Neural progenitor cell (in vitro differentiated cells): Measurements from ENCODE around the gene GIMD1. TPM values are rescaled to one million over a fixed set of nuclear protein-coding genes. Genes with fewer than 3 reads are reported as not detected.

Experiments
- DNase-seq: peaks from one replicate; pipeline ENCODE4 v3.0.0-alpha.2; 2016; ENCODE audit warnings: low spot score
- H2AFZ ChIP-seq: fragments of 200-600 bp; sonication (generic); replicated peaks from 2 replicates; pipeline ENCODE4 v1.6.1; 2016; ENCODE audit warnings: antibody characterized with exemption
- H3F3A ChIP-seq: fragments of 200-600 bp; sonication (generic); 2 replicates; pipeline ENCODE4 v1.6.1; 2016; ENCODE audit warnings: antibody characterized with exemption, low read depth
- H3K27ac ChIP-seq: fragments of 200-600 bp; sonication (generic); 2 replicates; pipeline ENCODE4 v1.5.1; 2016; ENCODE audit warnings: mild to moderate bottlenecking
- H3K27me3 ChIP-seq: fragments of 200-600 bp; sonication (generic); 2 replicates; pipeline ENCODE4 v1.6.1; 2016; ENCODE audit warnings: mild to moderate bottlenecking, moderate library complexity
- H3K36me3 ChIP-seq: fragments of 200-600 bp; sonication (generic); 2 replicates; pipeline ENCODE4 v1.5.1; 2016
- H3K4me1 ChIP-seq: fragments of 200-600 bp; sonication (generic); 2 replicates; pipeline ENCODE4 v1.6.1; 2016; ENCODE audit warnings: mixed run types
- H3K4me2 ChIP-seq: fragments of 200-600 bp; sonication (generic); 2 replicates; pipeline ENCODE4 v1.6.1; 2016
- H3K4me3 ChIP-seq: fragments of 200-600 bp; sonication (generic); 2 replicates; pipeline ENCODE4 v1.5.1; 2016
- H3K79me2 ChIP-seq: fragments of 200-600 bp; sonication (generic); 2 replicates; pipeline ENCODE4 v1.6.1; 2016; ENCODE audit warnings: low read depth
- H3K9ac ChIP-seq: fragments of 200-600 bp; sonication (generic); 2 replicates; pipeline ENCODE4 v1.6.1; 2016
- H3K9me3 ChIP-seq: fragments of 200-600 bp; sonication (generic); 2 replicates; pipeline ENCODE4 v1.5.1; 2016; ENCODE audit warnings: low read depth
- H4K20me1 ChIP-seq: fragments of 200-600 bp; sonication (generic); 2 replicates; pipeline ENCODE4 v1.6.1; 2016; ENCODE audit warnings: low read depth
- H3K27ac Mint-ChIP-seq: 3 replicates; pipeline ENCODE4 v1.8.0; 2021; ENCODE audit warnings: mixed read lengths
- H3K27me3 Mint-ChIP-seq: 2 replicates; pipeline ENCODE4 v1.8.0; 2022; ENCODE audit warnings: low read depth, mild to moderate bottlenecking, inconsistent platforms, moderate library complexity, mixed read lengths; ENCODE audit not compliant: insufficient read depth
- H3K36me3 Mint-ChIP-seq: 3 replicates; pipeline ENCODE4 v1.8.0; 2021; ENCODE audit warnings: mixed read lengths
- H3K4me1 Mint-ChIP-seq: 3 replicates; pipeline ENCODE4 v1.8.0; 2021; ENCODE audit warnings: mixed read lengths
- H3K4me3 Mint-ChIP-seq: 3 replicates; pipeline ENCODE4 v1.8.0; 2021; ENCODE audit warnings: mild to moderate bottlenecking, moderate library complexity, mixed read lengths
- H3K9me3 Mint-ChIP-seq: 3 replicates; pipeline ENCODE4 v1.8.0; 2020; ENCODE audit warnings: mixed read lengths
- EZH2 ChIP-seq: fragments of 200-600 bp; sonication (generic); IDR thresholded peaks from 2 replicates; pipeline ENCODE4 v1.6.1; 2017; ENCODE audit warnings: antibody characterized with exemption, mild to moderate bottlenecking, moderate library complexity
- EZH2phosphoT487 ChIP-seq: fragments of 200-600 bp; sonication (generic); IDR thresholded peaks from 2 replicates; pipeline ENCODE4 v1.6.1; 2017; ENCODE audit warnings: antibody characterized with exemption
- total RNA-seq: library from RNA; depleted of rRNA; stranded (reverse); fragments of >200 nt; gene quantifications from 2 replicates; pipeline ENCODE4 v1.2.3, GENCODE V29; 2015; ENCODE audit warnings: low replicate concordance
- TF ChIP-seq, protein P1 (sequence below): fragments of 200-600 bp; sonication (generic); IDR thresholded peaks from 2 replicates; pipeline ENCODE4 v1.5.1; 2017; ENCODE audit warnings: antibody characterized with exemption, mild to moderate bottlenecking

The GIMD1 gene
- total RNA-seq, 1 donor from 2014 or later = not detected

DNA sequence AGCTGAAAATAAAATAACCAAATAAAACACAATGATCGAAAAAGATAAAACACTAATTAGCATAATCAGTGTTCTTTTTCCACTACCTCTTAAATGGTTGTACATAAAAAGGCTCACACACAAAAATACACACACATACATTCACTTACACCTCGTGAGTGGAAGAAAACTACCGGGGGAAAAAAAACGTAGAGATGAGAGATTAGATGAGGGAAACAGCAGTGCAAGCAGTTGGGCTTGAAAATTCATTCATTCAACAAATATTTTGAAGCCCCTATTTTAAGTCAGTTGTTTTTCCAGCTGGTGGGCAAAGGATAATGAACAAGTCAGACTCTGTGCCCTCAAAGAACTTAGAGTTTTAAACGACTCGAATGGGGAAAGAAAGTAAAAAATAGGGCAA is 53.6 kb downstream of the GIMD1 start:
- no peaks in the 10 kb centered on the region for H3K9me3 ChIP-seq
- H3K27ac Mint-ChIP-seq = no peak overlapping the region
- peaks cover 4% of the 10 kb centered on the region for H3K36me3 Mint-ChIP-seq
- H3K4me3 Mint-ChIP-seq = no peak overlapping the region
- H3K36me3 ChIP-seq = no peaks in the 10 kb centered on the region
- no peak for DNase-seq
- H3K27me3 Mint-ChIP-seq = no peaks in the 10 kb centered on the region
- no peak overlapping the region for H2AFZ ChIP-seq
- H3K27me3 ChIP-seq = no peaks in the 10 kb centered on the region
- H3K4me1 ChIP-seq = peaks cover 17% of the 10 kb centered on the region
- peaks cover 11% of the 10 kb centered on the region for H3K4me1 Mint-ChIP-seq
- H3F3A ChIP-seq = peaks cover 16% of the 10 kb centered on the region
- H3K4me3 ChIP-seq = peak overlapping the region; percentile 86
- H4K20me1 ChIP-seq = no peaks in the 10 kb centered on the region
- H3K4me2 ChIP-seq = peak overlapping the region; percentile 91
- H3K9ac ChIP-seq = peak overlapping the region; percentile 98
- no peak for TF ChIP-seq EZH2
- TF ChIP-seq, protein P1, sequence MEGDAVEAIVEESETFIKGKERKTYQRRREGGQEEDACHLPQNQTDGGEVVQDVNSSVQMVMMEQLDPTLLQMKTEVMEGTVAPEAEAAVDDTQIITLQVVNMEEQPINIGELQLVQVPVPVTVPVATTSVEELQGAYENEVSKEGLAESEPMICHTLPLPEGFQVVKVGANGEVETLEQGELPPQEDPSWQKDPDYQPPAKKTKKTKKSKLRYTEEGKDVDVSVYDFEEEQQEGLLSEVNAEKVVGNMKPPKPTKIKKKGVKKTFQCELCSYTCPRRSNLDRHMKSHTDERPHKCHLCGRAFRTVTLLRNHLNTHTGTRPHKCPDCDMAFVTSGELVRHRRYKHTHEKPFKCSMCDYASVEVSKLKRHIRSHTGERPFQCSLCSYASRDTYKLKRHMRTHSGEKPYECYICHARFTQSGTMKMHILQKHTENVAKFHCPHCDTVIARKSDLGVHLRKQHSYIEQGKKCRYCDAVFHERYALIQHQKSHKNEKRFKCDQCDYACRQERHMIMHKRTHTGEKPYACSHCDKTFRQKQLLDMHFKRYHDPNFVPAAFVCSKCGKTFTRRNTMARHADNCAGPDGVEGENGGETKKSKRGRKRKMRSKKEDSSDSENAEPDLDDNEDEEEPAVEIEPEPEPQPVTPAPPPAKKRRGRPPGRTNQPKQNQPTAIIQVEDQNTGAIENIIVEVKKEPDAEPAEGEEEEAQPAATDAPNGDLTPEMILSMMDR = no peak
- TF ChIP-seq EZH2phosphoT487 = no peak
- H3K79me2 ChIP-seq = peaks cover 96% of the 10 kb centered on the region
- H3K9me3 Mint-ChIP-seq = no peaks in the 10 kb centered on the region
- H3K27ac ChIP-seq = peak overlapping the region; percentile 96

DNA sequence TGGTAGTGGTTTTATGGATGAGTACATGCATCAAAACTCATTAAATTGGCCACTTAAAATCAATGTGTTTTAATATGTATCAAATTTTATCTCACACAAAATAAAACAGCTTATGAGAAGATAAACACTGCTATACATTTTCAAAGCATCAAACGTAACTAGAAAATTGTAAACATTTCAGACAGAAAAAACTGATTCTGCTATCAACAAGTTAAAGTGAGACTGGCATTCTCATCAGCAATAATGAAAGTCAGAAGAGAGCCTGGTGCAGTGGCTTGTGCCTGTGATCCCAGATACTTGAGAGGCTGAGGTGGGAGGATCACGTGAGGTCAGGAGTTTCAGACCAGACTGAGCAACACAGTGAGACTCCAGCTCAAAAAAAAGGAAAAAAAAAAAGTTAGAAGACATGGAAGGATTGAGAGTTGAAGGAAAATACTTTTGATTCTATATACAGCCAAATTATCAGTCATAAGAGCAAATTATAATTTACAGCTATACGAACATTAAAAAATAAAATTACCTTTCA is 55.5 kb downstream of the GIMD1 start:
- Histone ChIP-seq H3K36me3 (no peaks in the 10 kb centered on the region), H3K9ac (no peak overlapping the region), H3K9me3 (no peaks in the 10 kb centered on the region), H4K20me1 (no peaks in the 10 kb centered on the region), H2AFZ (no peak overlapping the region), H3K27ac (no peak overlapping the region), H3K4me2 (no peak overlapping the region), H3K4me3 (no peak overlapping the region), H3F3A (peaks cover 16% of the 10 kb centered on the region), H3K4me1 (peaks cover 15% of the 10 kb centered on the region), H3K27me3 (no peaks in the 10 kb centered on the region), H3K79me2 (peaks cover 78% of the 10 kb centered on the region)
- H3K4me1 Mint-ChIP-seq = peaks cover 11% of the 10 kb centered on the region
- TF ChIP-seq, protein P1 = no peak
- no peak for TF ChIP-seq EZH2phosphoT487
- no peak for TF ChIP-seq EZH2
- no peaks in the 10 kb centered on the region for H3K36me3 Mint-ChIP-seq
- no peak for DNase-seq
- no peaks in the 10 kb centered on the region for H3K9me3 Mint-ChIP-seq
- H3K4me3 Mint-ChIP-seq = no peak overlapping the region
- H3K27ac Mint-ChIP-seq = no peak overlapping the region
- no peaks in the 10 kb centered on the region for H3K27me3 Mint-ChIP-seq

DNA sequence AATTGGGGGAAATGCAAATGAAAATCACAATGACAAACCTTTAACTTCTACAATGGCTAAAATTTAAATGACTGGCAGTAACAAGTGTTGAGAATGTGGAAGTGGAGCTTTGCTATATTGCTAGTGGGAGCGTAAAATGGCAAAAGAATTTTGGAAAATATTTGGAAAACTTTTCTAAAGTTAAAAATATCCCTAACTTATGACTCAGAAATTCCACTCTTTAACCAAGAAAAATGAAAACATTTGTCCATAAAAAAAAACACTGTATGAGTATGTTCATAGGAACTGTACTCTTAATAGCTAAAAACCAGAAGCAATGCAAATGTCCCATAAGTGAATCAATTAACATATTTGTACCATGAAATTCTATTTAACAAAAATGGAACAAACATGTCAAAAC is 56.2 kb downstream of the GIMD1 start:
- no peak overlapping the region for H2AFZ ChIP-seq
- H3K79me2 ChIP-seq = peaks cover 72% of the 10 kb centered on the region
- no peak overlapping the region for H3K27ac ChIP-seq
- no peaks in the 10 kb centered on the region for H3K9me3 Mint-ChIP-seq
- no peak overlapping the region for H3K27ac Mint-ChIP-seq
- TF ChIP-seq EZH2 = no peak
- TF ChIP-seq EZH2phosphoT487 = no peak
- TF ChIP-seq, protein P1 = no peak
- no peaks in the 10 kb centered on the region for H3K36me3 ChIP-seq
- H3K4me1 Mint-ChIP-seq = peaks cover 11% of the 10 kb centered on the region
- peaks cover 16% of the 10 kb centered on the region for H3F3A ChIP-seq
- H3K27me3 Mint-ChIP-seq = no peaks in the 10 kb centered on the region
- no peaks in the 10 kb centered on the region for H3K9me3 ChIP-seq
- no peaks in the 10 kb centered on the region for H3K27me3 ChIP-seq
- no peak overlapping the region for H3K4me3 ChIP-seq
- peaks cover 8% of the 10 kb centered on the region for H3K4me1 ChIP-seq
- H3K4me2 ChIP-seq = no peak overlapping the region
- no peaks in the 10 kb centered on the region for H3K36me3 Mint-ChIP-seq
- H3K9ac ChIP-seq = no peak overlapping the region
- no peaks in the 10 kb centered on the region for H4K20me1 ChIP-seq
- H3K4me3 Mint-ChIP-seq = no peak overlapping the region
- no peak for DNase-seq

Other genes with a start within 250 kb of the GIMD1 start
- gene TBCK, start 52.6 kb downstream of the GIMD1 start, total RNA-seq = 57.7 and 69.8 TPM in 2 replicates
- gene AIMP1, start 52.2 kb downstream of the GIMD1 start, total RNA-seq = 35.5 and 64.2 TPM in 2 replicates